Measurements from ENCODE around the gene VSIG10. TPM values are rescaled to one million over a fixed set of nuclear protein-coding genes. Genes with fewer than 3 reads are reported as not detected.

Gene VSIG10
- total and polyA plus RNA-seq, 2 of the 13 experiments (the other 11 are each of a cell fraction or from before 2014, with no cell fraction given): 25.6 to 42.5 TPM

DNA sequence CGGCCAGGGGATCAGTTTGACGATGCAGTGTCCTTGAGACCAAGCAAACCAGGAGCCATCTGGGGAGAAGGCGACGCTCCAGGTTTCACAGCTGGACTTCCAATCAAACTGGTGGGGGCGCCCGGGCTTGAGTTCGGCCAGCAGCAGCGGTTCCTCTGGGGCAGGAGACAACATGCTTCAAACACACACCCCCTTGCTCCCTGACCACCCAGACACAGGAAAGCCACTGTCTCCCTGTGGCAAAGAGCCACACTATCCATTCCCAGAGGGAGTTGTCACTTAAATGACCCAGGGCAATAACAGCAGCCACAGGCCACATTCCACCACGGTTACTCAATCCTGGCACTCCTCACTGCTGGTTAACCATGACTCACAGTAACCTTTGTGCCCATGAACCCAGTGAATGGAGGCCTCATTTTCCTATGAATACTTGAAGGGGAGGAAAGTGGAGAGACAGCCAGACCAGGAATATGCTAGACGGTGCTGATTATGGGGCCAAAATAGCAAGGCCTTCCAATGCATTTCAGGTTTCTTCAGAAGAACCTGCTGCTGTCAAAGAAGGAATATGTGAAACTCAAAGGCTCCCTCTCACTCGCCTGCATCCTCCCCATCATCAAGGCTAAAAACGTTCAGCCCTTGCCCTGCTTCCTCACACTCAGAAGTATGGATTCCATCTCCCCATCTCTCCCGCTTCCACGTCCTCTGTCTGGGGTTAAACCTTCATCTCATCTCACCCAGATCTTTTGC lies 51.3 kb downstream of the VSIG10 start (continued):
- TF ChIP-seq ZSCAN25 (CRISPR knock-in tag; IDR thresholded peaks at IDR 0.05) (no peak; the same call in 1 of the 2 replicates), ATF7 (IDR thresholded peaks at IDR 0.05) (peak; percentile 65), ATF7 (CRISPR knock-in tag; IDR thresholded peaks at IDR 0.05) (peak; percentile 77; the same call in 1 of the 2 replicates), AGO2 (optimal IDR thresholded peaks at IDR 0.05; ENCODE audit: low read depth, low read length) (no peak), ZNF878 (CRISPR knock-in tag; IDR thresholded peaks at IDR 0.05) (peak; percentile 90), TP53 (CRISPR knock-in tag; conservative IDR thresholded peaks at IDR 0.05) (no peak), SUZ12 (IDR thresholded peaks at IDR 0.05; ENCODE audit: low read depth, low read length) (no peak), NFE2L1 (CRISPR knock-in tag; IDR thresholded peaks at IDR 0.05; ENCODE audit: borderline replicate concordance) (no peak), MED1 (CRISPR knock-in tag; IDR thresholded peaks at IDR 0.05) (peak; percentile 96), KLF9 (CRISPR knock-in tag; IDR thresholded peaks at IDR 0.05; ENCODE audit: low read depth) (no peak), ZFP36L2 (CRISPR knock-in tag; IDR thresholded peaks at IDR 0.05) (no peak; the same call in 1 of the 2 replicates), FOXA3 (CRISPR knock-in tag; IDR thresholded peaks at IDR 0.05) (peak; percentile 87), MXD1 (CRISPR knock-in tag; IDR thresholded peaks at IDR 0.05) (no peak), HDAC2 (CRISPR knock-in tag; IDR thresholded peaks at IDR 0.05) (peak; percentile 97), ZNF501 (CRISPR knock-in tag; IDR thresholded peaks at IDR 0.05) (0 out of 2 replicates have a peak, but pooled peaks have one; percentile 15), ETV6 (CRISPR knock-in tag; conservative IDR thresholded peaks at IDR 0.05) (no peak), ATAD3A (CRISPR knock-in tag; IDR thresholded peaks at IDR 0.05) (no peak), ZNF232 (CRISPR knock-in tag; IDR thresholded peaks at IDR 0.05; ENCODE audit: borderline replicate concordance) (no peak), KLF11 (CRISPR knock-in tag; IDR thresholded peaks at IDR 0.05) (0 out of 2 replicates have a peak, but pooled peaks have one; percentile 76), ZNF766 (CRISPR knock-in tag; IDR thresholded peaks at IDR 0.05; ENCODE audit: borderline replicate concordance) (no peak), ZNF335 (CRISPR knock-in tag; IDR thresholded peaks at IDR 0.05) (peak; percentile 78; the same call in 1 of the 2 replicates)
- TF ChIP-seq, protein P1, sequence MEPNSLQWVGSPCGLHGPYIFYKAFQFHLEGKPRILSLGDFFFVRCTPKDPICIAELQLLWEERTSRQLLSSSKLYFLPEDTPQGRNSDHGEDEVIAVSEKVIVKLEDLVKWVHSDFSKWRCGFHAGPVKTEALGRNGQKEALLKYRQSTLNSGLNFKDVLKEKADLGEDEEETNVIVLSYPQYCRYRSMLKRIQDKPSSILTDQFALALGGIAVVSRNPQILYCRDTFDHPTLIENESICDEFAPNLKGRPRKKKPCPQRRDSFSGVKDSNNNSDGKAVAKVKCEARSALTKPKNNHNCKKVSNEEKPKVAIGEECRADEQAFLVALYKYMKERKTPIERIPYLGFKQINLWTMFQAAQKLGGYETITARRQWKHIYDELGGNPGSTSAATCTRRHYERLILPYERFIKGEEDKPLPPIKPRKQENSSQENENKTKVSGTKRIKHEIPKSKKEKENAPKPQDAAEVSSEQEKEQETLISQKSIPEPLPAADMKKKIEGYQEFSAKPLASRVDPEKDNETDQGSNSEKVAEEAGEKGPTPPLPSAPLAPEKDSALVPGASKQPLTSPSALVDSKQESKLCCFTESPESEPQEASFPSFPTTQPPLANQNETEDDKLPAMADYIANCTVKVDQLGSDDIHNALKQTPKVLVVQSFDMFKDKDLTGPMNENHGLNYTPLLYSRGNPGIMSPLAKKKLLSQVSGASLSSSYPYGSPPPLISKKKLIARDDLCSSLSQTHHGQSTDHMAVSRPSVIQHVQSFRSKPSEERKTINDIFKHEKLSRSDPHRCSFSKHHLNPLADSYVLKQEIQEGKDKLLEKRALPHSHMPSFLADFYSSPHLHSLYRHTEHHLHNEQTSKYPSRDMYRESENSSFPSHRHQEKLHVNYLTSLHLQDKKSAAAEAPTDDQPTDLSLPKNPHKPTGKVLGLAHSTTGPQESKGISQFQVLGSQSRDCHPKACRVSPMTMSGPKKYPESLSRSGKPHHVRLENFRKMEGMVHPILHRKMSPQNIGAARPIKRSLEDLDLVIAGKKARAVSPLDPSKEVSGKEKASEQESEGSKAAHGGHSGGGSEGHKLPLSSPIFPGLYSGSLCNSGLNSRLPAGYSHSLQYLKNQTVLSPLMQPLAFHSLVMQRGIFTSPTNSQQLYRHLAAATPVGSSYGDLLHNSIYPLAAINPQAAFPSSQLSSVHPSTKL (CRISPR knock-in tag; IDR thresholded peaks at IDR 0.05): peak; percentile 98
- TF ChIP-seq, protein P2, sequence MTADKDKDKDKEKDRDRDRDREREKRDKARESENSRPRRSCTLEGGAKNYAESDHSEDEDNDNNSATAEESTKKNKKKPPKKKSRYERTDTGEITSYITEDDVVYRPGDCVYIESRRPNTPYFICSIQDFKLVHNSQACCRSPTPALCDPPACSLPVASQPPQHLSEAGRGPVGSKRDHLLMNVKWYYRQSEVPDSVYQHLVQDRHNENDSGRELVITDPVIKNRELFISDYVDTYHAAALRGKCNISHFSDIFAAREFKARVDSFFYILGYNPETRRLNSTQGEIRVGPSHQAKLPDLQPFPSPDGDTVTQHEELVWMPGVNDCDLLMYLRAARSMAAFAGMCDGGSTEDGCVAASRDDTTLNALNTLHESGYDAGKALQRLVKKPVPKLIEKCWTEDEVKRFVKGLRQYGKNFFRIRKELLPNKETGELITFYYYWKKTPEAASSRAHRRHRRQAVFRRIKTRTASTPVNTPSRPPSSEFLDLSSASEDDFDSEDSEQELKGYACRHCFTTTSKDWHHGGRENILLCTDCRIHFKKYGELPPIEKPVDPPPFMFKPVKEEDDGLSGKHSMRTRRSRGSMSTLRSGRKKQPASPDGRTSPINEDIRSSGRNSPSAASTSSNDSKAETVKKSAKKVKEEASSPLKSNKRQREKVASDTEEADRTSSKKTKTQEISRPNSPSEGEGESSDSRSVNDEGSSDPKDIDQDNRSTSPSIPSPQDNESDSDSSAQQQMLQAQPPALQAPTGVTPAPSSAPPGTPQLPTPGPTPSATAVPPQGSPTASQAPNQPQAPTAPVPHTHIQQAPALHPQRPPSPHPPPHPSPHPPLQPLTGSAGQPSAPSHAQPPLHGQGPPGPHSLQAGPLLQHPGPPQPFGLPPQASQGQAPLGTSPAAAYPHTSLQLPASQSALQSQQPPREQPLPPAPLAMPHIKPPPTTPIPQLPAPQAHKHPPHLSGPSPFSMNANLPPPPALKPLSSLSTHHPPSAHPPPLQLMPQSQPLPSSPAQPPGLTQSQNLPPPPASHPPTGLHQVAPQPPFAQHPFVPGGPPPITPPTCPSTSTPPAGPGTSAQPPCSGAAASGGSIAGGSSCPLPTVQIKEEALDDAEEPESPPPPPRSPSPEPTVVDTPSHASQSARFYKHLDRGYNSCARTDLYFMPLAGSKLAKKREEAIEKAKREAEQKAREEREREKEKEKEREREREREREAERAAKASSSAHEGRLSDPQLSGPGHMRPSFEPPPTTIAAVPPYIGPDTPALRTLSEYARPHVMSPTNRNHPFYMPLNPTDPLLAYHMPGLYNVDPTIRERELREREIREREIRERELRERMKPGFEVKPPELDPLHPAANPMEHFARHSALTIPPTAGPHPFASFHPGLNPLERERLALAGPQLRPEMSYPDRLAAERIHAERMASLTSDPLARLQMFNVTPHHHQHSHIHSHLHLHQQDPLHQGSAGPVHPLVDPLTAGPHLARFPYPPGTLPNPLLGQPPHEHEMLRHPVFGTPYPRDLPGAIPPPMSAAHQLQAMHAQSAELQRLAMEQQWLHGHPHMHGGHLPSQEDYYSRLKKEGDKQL (CRISPR knock-in tag; IDR thresholded peaks at IDR 0.05; ENCODE audit: low read depth): peak; percentile 50; the same call in 1 of the 2 replicates
